Breast epithelium (tissue), 4 donors: Measurements from ENCODE around the gene PRKN. TPM values are rescaled to one million over a fixed set of nuclear protein-coding genes. Genes with fewer than 3 reads are reported as not detected.

Experiments
- DNase-seq, 2 donors: peaks; one replicate each; pipeline ENCODE4 v3.0.0-alpha.2; 2019; ENCODE audit warnings: low spot score in 2 of 2
- H3K27ac ChIP-seq, 2 donors: fragments of 200-600 bp; sonication (generic) in 1 of 2; one replicate each; pipeline ENCODE4 v1.5.1; 2016 to 2019; ENCODE audit warnings: mild to moderate bottlenecking in 1 of 2
- H3K27me3 ChIP-seq, 2 donors: fragments of 200-600 bp; sonication (generic) in 1 of 2; one replicate each; pipeline versions ENCODE4 v1.5.1 to v1.6.0; 2017 to 2019; ENCODE audit warnings: control low read depth in 1 of 2, mild to moderate bottlenecking in 1 of 2
- H3K36me3 ChIP-seq: fragments of 200-600 bp; one replicate; pipeline ENCODE4 v1.5.1; 2019
- H3K4me1 ChIP-seq, 2 donors: fragments of 200-600 bp; sonication (generic); one replicate each; pipeline ENCODE4 v1.5.1; 2016 to 2019; ENCODE audit warnings: control low read depth in 1 of 2
- H3K4me3 ChIP-seq, 3 donors: fragments of 200-600 bp; sonication (generic); 1 replicate in 2 of 3; 2 replicates in 1 of 3; pipeline ENCODE4 v1.5.1; 2016 to 2019; ENCODE audit warnings: mild to moderate bottlenecking in 3 of 3, moderate library complexity in 2 of 3
- H3K9me3 ChIP-seq, 2 donors: fragments of 200-600 bp; sonication (generic) in 1 of 2; one replicate each; pipeline ENCODE4 v1.5.1; 2016 to 2019; ENCODE audit warnings: control low read depth in 1 of 2
- POLR2A ChIP-seq: fragments of 450-650 bp; IDR thresholded peaks from one replicate; pipeline ENCODE4 v1.6.1; 2016; ENCODE audit warnings: antibody characterized with exemption, mild to moderate bottlenecking, moderate library complexity
- POLR2AphosphoS5 ChIP-seq, 3 donors: sonication (generic); formaldehyde crosslinking; IDR thresholded peaks; one replicate each; pipeline ENCODE4 v1.6.1; 2017; ENCODE audit warnings: antibody characterized with exemption in 3 of 3
- intact Hi-C: fragments of 100-400 bp; cut with DNase I; formaldehyde crosslinking; loops from one replicate; pipeline ENCODE4 v1.15.1; 2023; ENCODE audit warnings: low total_unique reads
- total RNA-seq, 3 donors: library from RNA; depleted of rRNA; stranded (reverse); fragments of >200 nt; gene quantifications; one replicate each; pipeline ENCODE4 v1.1.0, GENCODE V29; 2016
- TF ChIP-seq, protein P1 (sequence below), 3 donors: fragments of 450-650 bp; IDR thresholded peaks; one replicate each; pipeline ENCODE4 v1.5.1; 2016 to 2017; ENCODE audit warnings: antibody characterized with exemption in 3 of 3, mild to moderate bottlenecking in 3 of 3, moderate library complexity in 3 of 3

Gene PRKN
- total RNA-seq, 3 donors from 2014 or later: 7.2 to 19.0 (median 11.2) TPM

DNA sequence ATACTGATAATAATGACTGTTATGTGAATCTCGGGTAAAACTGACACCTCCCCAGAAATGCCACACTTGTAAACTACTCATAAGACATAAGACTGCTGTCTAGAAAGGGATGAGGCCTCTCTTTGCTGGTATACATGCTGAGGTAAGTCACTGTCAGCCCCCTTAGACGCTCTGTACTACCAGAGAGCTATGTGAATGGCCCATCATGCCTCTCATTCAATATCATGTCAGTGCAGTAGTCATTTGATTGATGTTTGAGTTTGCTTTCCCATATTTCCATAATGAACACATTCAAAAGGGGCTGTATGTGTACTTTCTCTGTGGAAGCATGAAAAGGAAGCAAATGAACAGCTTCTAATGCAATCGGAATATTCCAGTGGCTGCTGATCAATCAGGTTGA is 1334.3 kb downstream of the PRKN start:
- H3K4me3 ChIP-seq: no peak overlapping the region
- intact Hi-C loops: no loop called here

DNA sequence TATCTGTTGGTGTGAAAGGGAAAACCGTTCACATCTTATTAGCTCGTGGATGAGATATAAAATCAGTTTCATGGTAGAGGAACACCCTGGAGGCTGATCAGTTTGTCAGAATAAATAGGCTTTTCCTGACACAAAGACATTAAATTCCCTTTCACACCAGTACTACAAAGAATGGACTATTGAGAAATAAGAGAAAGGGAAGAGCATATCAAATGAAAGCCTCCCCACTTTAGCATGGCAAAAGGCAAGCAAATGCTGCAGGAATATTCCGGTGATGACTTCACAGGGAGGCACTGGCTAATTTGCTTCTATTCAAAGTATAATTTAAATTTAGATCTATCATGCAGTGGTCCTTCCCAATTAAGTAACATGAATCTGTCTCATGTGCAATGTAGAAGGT is 1337.8 kb downstream of the PRKN start:
- intact Hi-C loops: no loop called here
- H3K27me3 ChIP-seq: no peaks in the 10 kb centered on the region
- TF ChIP-seq POLR2A: no peak
- TF ChIP-seq, protein P1, sequence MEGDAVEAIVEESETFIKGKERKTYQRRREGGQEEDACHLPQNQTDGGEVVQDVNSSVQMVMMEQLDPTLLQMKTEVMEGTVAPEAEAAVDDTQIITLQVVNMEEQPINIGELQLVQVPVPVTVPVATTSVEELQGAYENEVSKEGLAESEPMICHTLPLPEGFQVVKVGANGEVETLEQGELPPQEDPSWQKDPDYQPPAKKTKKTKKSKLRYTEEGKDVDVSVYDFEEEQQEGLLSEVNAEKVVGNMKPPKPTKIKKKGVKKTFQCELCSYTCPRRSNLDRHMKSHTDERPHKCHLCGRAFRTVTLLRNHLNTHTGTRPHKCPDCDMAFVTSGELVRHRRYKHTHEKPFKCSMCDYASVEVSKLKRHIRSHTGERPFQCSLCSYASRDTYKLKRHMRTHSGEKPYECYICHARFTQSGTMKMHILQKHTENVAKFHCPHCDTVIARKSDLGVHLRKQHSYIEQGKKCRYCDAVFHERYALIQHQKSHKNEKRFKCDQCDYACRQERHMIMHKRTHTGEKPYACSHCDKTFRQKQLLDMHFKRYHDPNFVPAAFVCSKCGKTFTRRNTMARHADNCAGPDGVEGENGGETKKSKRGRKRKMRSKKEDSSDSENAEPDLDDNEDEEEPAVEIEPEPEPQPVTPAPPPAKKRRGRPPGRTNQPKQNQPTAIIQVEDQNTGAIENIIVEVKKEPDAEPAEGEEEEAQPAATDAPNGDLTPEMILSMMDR (IDR thresholded peaks at IDR 0.05): no peak
- no peak for TF ChIP-seq POLR2AphosphoS5 (IDR thresholded peaks at IDR 0.05)

More for the DNA sequence above, 1334.3 kb downstream of the PRKN start:
- H3K36me3 ChIP-seq: no peaks in the 10 kb centered on the region
- DNase-seq: no peak
- H3K4me1 ChIP-seq: no peaks in the 10 kb centered on the region
- peaks cover 0 to under 1% of the 10 kb centered on the region in 2 donors for H3K9me3 ChIP-seq
- TF ChIP-seq, protein P1 (IDR thresholded peaks at IDR 0.05): no peak
- no peak for TF ChIP-seq POLR2A
- TF ChIP-seq POLR2AphosphoS5 (IDR thresholded peaks at IDR 0.05): no peak
- H3K27me3 ChIP-seq: no peaks in the 10 kb centered on the region
- H3K27ac ChIP-seq: no peak overlapping the region

DNA sequence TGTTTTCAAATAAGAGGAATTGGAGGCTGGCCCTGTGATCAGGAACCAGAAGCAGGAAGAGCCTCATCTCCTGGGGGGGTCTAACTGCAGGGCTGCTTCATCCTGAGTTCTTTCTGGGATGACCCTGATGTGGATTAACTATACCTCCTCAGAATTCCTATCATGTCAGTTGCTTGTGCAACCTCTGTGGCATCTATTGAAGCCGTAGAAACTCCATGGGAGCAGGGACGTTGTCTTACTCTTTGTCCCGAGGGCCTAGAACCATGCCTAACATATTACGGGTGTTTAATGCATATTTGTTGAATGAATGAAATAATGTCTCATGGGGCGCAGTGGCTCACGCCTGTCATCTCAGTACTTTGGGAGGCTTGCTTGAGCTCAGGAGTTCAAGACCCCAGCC is 1343.6 kb downstream of the PRKN start:
- Histone ChIP-seq H3K4me1 (no peaks in the 10 kb centered on the region), H3K27me3 (no peaks in the 10 kb centered on the region), H3K4me3 (no peak overlapping the region), H3K36me3 (no peaks in the 10 kb centered on the region), H3K9me3 (no peaks in the 10 kb centered on the region), H3K27ac (no peak overlapping the region)
- TF ChIP-seq, protein P1 (IDR thresholded peaks at IDR 0.05): no peak
- no peak for DNase-seq
- intact Hi-C loops: no loop called here

More for the DNA sequence above, 1337.8 kb downstream of the PRKN start:
- Histone ChIP-seq H3K9me3 (no peaks in the 10 kb centered on the region), H3K27ac (no peak overlapping the region), H3K4me3 (no peak overlapping the region), H3K4me1 (no peaks in the 10 kb centered on the region), H3K36me3 (no peaks in the 10 kb centered on the region)
- no peak for DNase-seq

DNA sequence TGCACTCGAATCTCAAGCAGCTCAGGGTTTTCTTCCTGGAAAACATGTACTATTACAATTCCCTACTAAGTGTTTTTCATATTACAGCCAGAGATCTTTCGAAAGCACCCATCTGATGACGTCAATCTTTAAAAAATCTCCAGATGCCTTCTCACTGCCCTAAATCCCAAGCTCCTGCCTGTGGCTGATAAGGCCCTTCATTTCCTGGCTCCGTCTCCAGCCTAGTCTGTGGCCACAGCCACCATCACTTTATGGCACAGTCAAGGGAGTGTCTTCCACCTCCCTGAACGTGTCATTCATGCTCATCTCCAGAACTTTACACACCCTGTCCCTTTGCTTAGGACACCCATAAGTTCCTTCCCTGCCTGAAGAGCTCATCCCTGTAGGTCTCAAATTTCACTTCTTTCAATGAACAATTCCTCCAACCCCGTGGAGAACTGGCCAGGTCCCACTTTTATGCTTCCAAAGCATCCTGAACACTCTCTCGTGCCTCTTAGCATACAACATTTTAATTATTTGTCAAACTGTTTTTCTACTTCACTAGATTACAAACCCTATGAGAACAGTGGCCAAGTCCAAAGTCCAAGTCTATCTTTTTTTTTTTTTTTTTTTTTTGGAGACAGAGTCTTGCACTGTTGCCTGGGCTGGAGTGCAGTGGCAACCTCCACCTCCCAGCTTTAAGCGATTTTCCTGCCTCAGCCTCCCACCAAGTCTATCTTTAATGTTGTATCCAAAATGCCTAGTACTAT is 1347.6 kb downstream of the PRKN start:
- H3K36me3 ChIP-seq: no peaks in the 10 kb centered on the region
- no peak overlapping the region for H3K27ac ChIP-seq
- intact Hi-C loops: loop anchor here (10.0 kb wide), 1 partner anchor 445 kb away; no protein-coding TSS in a partner anchor
- H3K4me3 ChIP-seq: no peak overlapping the region
- H3K9me3 ChIP-seq: no peaks in the 10 kb centered on the region
- no peaks in the 10 kb centered on the region for H3K4me1 ChIP-seq
- no peak for DNase-seq
- no peak for TF ChIP-seq POLR2AphosphoS5 (IDR thresholded peaks at IDR 0.05)
- TF ChIP-seq, protein P1 (IDR thresholded peaks at IDR 0.05): no peak
- TF ChIP-seq POLR2A: no peak
- no peaks in the 10 kb centered on the region for H3K27me3 ChIP-seq

DNA sequence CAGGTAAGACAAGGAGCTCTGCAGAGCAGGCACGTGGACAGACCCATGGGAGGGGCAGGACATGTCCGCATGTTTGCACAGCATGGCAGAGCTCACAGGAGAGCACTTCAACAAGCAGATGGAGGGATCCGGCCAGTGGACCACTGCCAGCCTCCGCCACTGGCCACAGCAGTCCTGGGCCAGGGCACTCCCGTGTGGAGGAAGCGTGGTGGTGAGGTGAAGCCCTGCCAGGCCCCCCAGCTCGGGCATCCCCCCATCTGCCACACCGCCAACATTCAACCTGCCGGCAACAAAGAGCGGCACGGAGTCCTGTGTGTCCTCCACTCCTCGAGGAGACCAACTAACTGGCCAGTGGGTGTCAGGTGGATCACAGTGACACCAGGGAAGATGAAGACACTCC is 1349.5 kb downstream of the PRKN start:
- no peak for TF ChIP-seq POLR2AphosphoS5 (IDR thresholded peaks at IDR 0.05)
- TF ChIP-seq, protein P1 (IDR thresholded peaks at IDR 0.05): no peak
- no peak for TF ChIP-seq POLR2A
- Histone ChIP-seq H3K27ac (no peak overlapping the region), H3K27me3 (no peaks in the 10 kb centered on the region), H3K4me1 (peaks cover 0 to 4% of the 10 kb centered on the region in 2 donors), H3K9me3 (no peaks in the 10 kb centered on the region), H3K36me3 (no peaks in the 10 kb centered on the region), H3K4me3 (no peak overlapping the region)
- no peak for DNase-seq
- intact Hi-C loops: loop anchor here (10.0 kb wide), 1 partner anchor 443 kb away; no protein-coding TSS in a partner anchor
